ENCODE data around the gene CNTNAP2.

DNA sequence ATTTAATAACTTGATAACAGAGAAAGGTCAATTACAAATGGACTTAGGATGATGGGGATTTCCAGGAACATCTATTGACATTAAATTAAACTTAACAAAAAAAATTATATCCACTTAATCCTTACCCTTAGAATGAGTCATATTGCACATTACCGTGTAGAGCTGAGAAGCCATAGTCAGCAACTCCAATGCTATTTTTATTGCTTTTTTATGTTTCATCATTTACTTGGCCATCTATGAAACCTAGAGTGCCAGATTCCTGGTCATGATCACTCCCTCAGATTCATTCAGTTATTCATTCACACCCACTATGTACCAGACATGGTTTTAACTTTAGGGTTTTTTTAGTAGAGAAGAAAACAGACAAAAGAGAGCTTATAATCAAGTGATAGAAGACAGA is 1180.4 kb downstream of the CNTNAP2 start:
- no peak for TF ChIP-seq CTCF (IDR thresholded peaks at IDR 0.05 in 4 of 5, conservative IDR thresholded peaks at IDR 0.05 in 1 of 5)
- no peak for TF ChIP-seq POLR2A (IDR thresholded peaks at IDR 0.05)

All from gastrocnemius medialis (tissue), 4 donors.